Measurements from ENCODE around the gene SDS. TPM values are rescaled to one million over a fixed set of nuclear protein-coding genes. Genes with fewer than 3 reads are reported as not detected.

SDS gene
- total RNA-seq, 1 donor from 2014 or later = not detected

GRCh38 chr12:113348849-113349536 is 54.7 kb downstream of the SDS start:
- no peak for DNase-seq (ENCODE audit: low read depth in 2 of 2)

DNA sequence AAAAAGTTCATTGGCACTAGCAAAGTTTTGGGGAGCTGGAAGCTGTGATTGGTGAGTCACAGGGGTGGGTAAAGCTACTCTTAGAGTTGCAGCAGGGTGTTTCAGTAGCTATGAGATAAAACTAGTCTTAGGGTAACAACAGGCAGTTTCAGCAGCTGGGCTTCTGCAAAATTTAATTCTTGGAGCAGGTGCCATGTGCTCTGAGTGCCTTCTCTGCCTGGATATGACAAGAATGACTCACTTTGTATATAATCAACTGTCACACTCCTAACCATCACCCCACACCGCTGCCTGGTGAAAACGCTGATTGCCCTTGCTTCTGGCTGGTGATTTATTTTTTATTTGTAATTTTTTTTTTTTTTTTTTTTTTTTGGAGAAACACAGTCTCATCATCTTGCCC is 55.8 kb downstream of the SDS start:
- DNase-seq (ENCODE audit: low read depth in 2 of 2) = no peak

DNA sequence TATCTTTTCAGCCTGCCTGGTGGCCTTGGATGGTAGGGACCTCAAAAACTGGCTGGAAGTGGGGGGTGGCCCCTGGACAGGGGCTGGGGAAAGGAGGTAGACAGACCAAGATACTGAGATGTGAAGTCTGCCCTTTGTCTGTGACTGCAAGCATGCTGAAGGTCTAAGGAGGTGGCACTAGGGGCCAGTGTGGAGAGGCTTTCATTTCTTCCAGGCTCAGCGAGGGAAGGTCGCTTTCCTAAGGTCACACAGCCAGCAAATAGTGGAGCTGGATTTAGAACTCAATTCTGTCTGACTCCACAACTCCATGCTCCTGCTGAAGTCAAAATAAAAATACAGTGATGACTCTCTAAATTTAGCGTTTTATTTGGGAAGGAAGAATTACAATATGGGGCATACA is 56.6 kb downstream of the SDS start:
- DNase-seq (ENCODE audit: low read depth in 2 of 2) = no peak

DNA sequence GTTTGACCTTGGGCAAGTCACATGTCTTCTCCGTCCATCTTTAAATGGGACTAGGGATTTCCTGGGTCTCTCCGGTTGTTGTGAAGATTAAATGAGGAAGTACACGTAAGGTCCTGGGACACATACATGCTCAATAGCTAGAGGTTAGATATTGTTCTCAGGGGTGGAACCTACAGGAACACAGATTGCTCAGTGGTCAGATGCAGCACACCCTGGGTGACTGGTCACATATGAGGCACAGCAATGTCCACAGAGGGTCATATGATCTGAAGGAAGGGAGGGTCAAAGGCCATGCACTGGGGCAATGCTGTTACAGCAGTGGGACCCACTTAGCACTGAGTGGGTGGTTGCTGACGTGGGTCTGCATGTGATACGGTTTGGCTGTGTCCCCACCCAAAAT is 57.3 kb downstream of the SDS start:
- DNase-seq (ENCODE audit: low read depth in 2 of 2) = no peak

DNA sequence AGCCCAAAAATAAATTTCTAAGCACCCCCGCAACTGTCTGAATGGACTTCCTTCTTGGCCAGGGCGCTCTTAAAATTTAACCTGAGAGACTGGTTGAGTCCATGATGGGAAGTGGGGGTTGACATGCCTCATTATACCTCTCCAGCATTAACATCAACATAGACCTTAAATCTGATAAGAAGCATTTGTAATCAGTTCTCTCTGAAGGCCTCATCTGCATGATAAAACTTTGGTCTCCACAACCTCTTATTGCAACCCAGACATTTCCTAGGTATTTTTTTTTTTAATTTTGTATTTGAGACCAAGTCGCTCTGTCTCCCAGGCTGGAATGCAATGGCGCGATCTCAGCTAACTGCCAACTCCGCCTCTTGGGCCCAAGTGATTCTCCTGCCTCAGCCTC is 58.4 kb downstream of the SDS start:
- no peak for DNase-seq (ENCODE audit: low read depth in 2 of 2)

Other genes starting within 250 kb of the SDS start
- gene DDX54, start 218.4 kb downstream of the SDS start, total RNA-seq = 32.5 and 38.8 TPM in 2 replicates
- 14.2 and 21.4 TPM in 2 replicates for gene RITA1, start 218.2 kb downstream of the SDS start, total RNA-seq
- 5.5 and 7.2 TPM in 2 replicates for gene TPCN1, start 182.4 kb downstream of the SDS start, total RNA-seq
- gene SLC8B1, start 68.8 kb downstream of the SDS start, total RNA-seq = 12.6 and 15.6 TPM in 2 replicates
- gene PLBD2, start 45.3 kb downstream of the SDS start, total RNA-seq = 16.7 and 25.0 TPM in 2 replicates
- 3.3 and 4.0 TPM in 2 replicates for gene SDSL, start 18.5 kb upstream of the SDS start, total RNA-seq
- not detected in 2 replicates for gene LHX5, start 68.0 kb upstream of the SDS start, total RNA-seq

Data from dermis microvascular lymphatic vessel endothelial cell (primary cell).